Smooth muscle cell (in vitro differentiated cells): ENCODE data around the gene TNRC6C. TPM values are rescaled to one million over a fixed set of nuclear protein-coding genes. Genes with fewer than 3 reads are reported as not detected.

Experiments used
- DNase-seq: peaks from one replicate; lab custom pipeline; 2025; ENCODE audit not compliant: unreplicated experiment; lab: John Stamatoyannopoulos, UW
- H2AFZ ChIP-seq: fragments of 200-600 bp; sonication (generic); 2 replicates; pipeline ENCODE4 v1.6.0; 2016; ENCODE audit warnings: antibody characterized with exemption, low read depth, mild to moderate bottlenecking
- H3F3A ChIP-seq: fragments of 200-600 bp; sonication (generic); 2 replicates; pipeline ENCODE4 v1.6.0; 2017; ENCODE audit warnings: antibody characterized with exemption, low read depth
- H3K27ac ChIP-seq: fragments of 200-600 bp; sonication (generic); 2 replicates; pipeline ENCODE4 v1.5.1; 2016; ENCODE audit warnings: low read depth, mild to moderate bottlenecking
- H3K27me3 ChIP-seq: fragments of 200-600 bp; sonication (generic); 2 replicates; pipeline ENCODE4 v1.6.1; 2016; ENCODE audit warnings: low read depth, mild to moderate bottlenecking
- H3K36me3 ChIP-seq: fragments of 200-600 bp; sonication (generic); 2 replicates; pipeline ENCODE4 v1.5.1; 2016; ENCODE audit warnings: low read depth
- H3K4me1 ChIP-seq: fragments of 200-600 bp; sonication (generic); 2 replicates; pipeline ENCODE4 v1.5.1; 2016; ENCODE audit warnings: low read depth
- H3K4me2 ChIP-seq: fragments of 200-600 bp; sonication (generic); 2 replicates; pipeline ENCODE4 v1.6.0; 2016; ENCODE audit warnings: mild to moderate bottlenecking
- H3K4me3 ChIP-seq: fragments of 200-600 bp; sonication (generic); 2 replicates; pipeline ENCODE4 v1.5.1; 2016; ENCODE audit warnings: mild to moderate bottlenecking
- H3K79me2 ChIP-seq: fragments of 200-600 bp; sonication (generic); 2 replicates; pipeline ENCODE4 v1.6.0; 2016; ENCODE audit warnings: low read depth, mild to moderate bottlenecking
- H3K9ac ChIP-seq: fragments of 200-600 bp; sonication (generic); 2 replicates; pipeline ENCODE4 v1.6.0; 2016; ENCODE audit warnings: low read depth
- H3K9me3 ChIP-seq: fragments of 200-600 bp; sonication (generic); replicated peaks from 2 replicates; pipeline ENCODE4 v1.5.1; 2016; ENCODE audit warnings: low read depth
- H4K20me1 ChIP-seq: fragments of 200-600 bp; sonication (generic); 2 replicates; pipeline ENCODE4 v1.6.0; 2016; ENCODE audit warnings: low read depth
- CTCF ChIP-seq: fragments of 200-600 bp; sonication (generic); IDR thresholded peaks from 2 replicates; pipeline ENCODE4 v1.5.1; 2017; ENCODE audit warnings: borderline replicate concordance, mild to moderate bottlenecking, antibody characterized with exemption; ENCODE audit not compliant: insufficient read depth, poor library complexity, severe bottlenecking
- WGBS: methylation state at CpG from one replicate; pipeline ENCODE4 v1.1.7; 2016; ENCODE audit warnings: low lambda C conversion rate; 5-methylcytosine and 5-hydroxymethylcytosine counted together
- polyA plus RNA-seq: library from polyadenylated mRNA; unstranded; fragments of >200 nt; fragmentation: Nextera tagmentation; extraction: Ambion mirVana; gene quantifications from 2 replicates; pipeline ENCODE4 v1.2.1, GENCODE V29; 2016
- total RNA-seq: library from RNA; depleted of rRNA; stranded (reverse); fragments of >200 nt; gene quantifications from 2 replicates; pipeline ENCODE4 v1.2.3, GENCODE V29; 2014

TNRC6C gene
- total and polyA plus RNA-seq, 2 experiments from 2014 or later = 2.4 to 3.9 TPM

GRCh38 chr17:78053777-78054468, 95.4 kb downstream of the TNRC6C start:
- Histone ChIP-seq H3K36me3 (no peaks in the 10 kb centered on the region), H3K9me3 (no peaks in the 10 kb centered on the region), H3K27ac (no peak overlapping the region), H3K79me2 (no peaks in the 10 kb centered on the region), H3K4me2 (no peak overlapping the region), H4K20me1 (no peaks in the 10 kb centered on the region), H2AFZ (no peak overlapping the region), H3K27me3 (no peaks in the 10 kb centered on the region), H3K4me1 (no peaks in the 10 kb centered on the region), H3K9ac (no peak overlapping the region), H3F3A (no peaks in the 10 kb centered on the region), H3K4me3 (no peak overlapping the region)
- WGBS = 84% methylated on average over 5 of the region's 5 CpGs
- TF ChIP-seq CTCF = no peak
- DNase-seq = no peak

DNA sequence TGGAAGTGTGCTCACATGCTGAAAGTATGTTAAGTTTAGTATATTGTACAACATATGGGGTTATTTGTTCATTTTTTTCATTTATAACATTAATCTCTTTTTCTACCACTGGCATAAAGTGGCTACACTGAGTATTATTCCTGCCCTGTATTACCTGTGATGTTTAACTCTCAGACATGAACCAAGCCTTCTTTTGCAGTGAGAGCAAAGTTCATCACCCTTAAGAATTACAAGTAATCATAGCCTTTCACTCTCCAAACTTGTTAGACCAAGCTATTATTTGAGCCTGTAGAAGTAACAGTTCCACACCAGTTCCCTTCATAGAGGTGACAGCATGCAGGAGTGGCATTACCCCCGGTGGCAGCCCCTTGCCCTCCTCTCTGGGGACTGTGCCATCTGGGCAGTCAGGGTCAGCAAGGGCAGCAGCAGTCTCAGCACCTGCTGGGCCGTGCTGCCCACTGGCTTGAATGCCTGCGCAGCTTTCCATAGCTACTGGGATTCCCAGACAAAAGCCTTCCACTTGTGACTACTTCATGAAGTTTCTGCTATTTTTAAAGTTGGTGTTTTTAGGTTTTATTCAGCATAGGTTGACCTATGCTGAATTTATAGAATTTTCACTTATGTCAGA, 98.7 kb downstream of the TNRC6C start:
- H3K27me3 ChIP-seq = no peaks in the 10 kb centered on the region
- no peaks in the 10 kb centered on the region for H3K4me1 ChIP-seq
- H3K4me2 ChIP-seq = no peak overlapping the region
- 95% methylated on average over 3 of the region's 3 CpGs for whole genome bisulfite sequencing
- H4K20me1 ChIP-seq = no peaks in the 10 kb centered on the region
- H2AFZ ChIP-seq = no peak overlapping the region
- no peaks in the 10 kb centered on the region for H3K9me3 ChIP-seq
- no peak overlapping the region for H3K4me3 ChIP-seq
- H3K9ac ChIP-seq = no peak overlapping the region
- H3K27ac ChIP-seq = no peak overlapping the region
- DNase-seq = no peak
- no peaks in the 10 kb centered on the region for H3F3A ChIP-seq
- TF ChIP-seq CTCF = no peak
- H3K36me3 ChIP-seq = no peaks in the 10 kb centered on the region
- H3K79me2 ChIP-seq = no peaks in the 10 kb centered on the region

GRCh38 chr17:78058001-78058400, 99.5 kb downstream of the TNRC6C start:
- no peak for TF ChIP-seq CTCF
- WGBS = 93% methylated on average over 6 of the region's 6 CpGs
- no peak overlapping the region for H3K4me3 ChIP-seq
- no peaks in the 10 kb centered on the region for H3K79me2 ChIP-seq
- no peak overlapping the region for H2AFZ ChIP-seq
- no peak for DNase-seq
- H3K9ac ChIP-seq = no peak overlapping the region
- H3K4me2 ChIP-seq = no peak overlapping the region
- no peaks in the 10 kb centered on the region for H3K36me3 ChIP-seq
- no peak overlapping the region for H3K27ac ChIP-seq
- no peaks in the 10 kb centered on the region for H4K20me1 ChIP-seq
- H3K27me3 ChIP-seq = no peaks in the 10 kb centered on the region
- H3K4me1 ChIP-seq = no peaks in the 10 kb centered on the region
- no peaks in the 10 kb centered on the region for H3K9me3 ChIP-seq
- H3F3A ChIP-seq = no peaks in the 10 kb centered on the region

- 80% methylated on average over 1 of the region's 1 CpG for WGBS
Observed at GRCh38 chr17:78058581-78058980, 100.1 kb downstream of the TNRC6C start.

More at GRCh38 chr17:78058581-78058980, 100.1 kb downstream of the TNRC6C start:
- DNase-seq = no peak
- Histone ChIP-seq H3K9me3 (no peaks in the 10 kb centered on the region), H3K4me3 (no peak overlapping the region), H4K20me1 (no peaks in the 10 kb centered on the region), H3K27ac (no peak overlapping the region), H2AFZ (no peak overlapping the region), H3K9ac (no peak overlapping the region), H3K79me2 (no peaks in the 10 kb centered on the region), H3K4me1 (no peaks in the 10 kb centered on the region), H3K27me3 (no peaks in the 10 kb centered on the region), H3K36me3 (no peaks in the 10 kb centered on the region), H3K4me2 (no peak overlapping the region), H3F3A (no peaks in the 10 kb centered on the region)
- TF ChIP-seq CTCF = no peak
